ENCODE results near the gene IL4R.
"Not testable (repeated sequence)": the region's sequence is repeated elsewhere in the genome, so short reads cannot be mapped to it uniquely, and the experiment has no call there.

IL4R gene

DNA sequence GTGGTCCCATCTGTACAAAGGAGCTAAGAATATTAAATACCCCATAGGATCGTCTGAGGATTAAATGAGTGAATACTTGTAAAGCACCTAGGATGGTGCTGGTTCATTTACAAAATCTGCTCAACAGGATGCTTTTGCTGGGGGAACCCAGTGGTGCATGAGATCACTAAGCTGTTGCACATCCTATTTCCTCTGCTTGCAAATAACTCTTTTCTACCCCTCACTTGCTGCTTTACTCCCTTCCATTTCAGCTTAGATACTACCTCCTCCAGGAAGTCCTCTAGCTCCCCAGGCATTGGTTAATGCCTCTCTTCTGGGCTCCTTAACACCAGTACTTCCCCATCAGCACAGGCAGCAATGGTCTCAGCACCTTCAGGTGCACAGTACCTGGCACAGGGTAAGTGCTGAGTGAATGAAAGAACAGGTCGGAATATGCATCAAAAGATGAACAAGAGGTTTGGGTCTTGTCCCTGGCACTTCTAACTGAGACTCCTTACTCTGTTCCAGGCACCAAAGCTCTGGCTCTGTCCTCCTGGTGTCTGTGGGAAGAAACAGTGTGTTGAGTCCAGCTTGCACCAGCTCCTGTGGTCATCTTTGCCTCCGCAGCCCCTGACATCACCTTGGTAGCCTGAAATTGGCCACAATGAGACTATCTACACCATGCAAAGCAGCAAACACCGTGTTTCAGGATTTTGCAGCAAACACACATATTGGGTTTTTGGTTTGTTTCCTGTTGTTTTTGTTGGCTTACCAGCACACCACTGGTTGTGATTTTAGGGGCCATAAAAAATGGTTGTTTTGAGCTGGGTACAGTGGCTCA lies 64.1 kb downstream of the IL4R start:
- no peak for DNase-seq (ENCODE audit: low read depth in 4 of 4, low spot score in 1 of 4)

DNA sequence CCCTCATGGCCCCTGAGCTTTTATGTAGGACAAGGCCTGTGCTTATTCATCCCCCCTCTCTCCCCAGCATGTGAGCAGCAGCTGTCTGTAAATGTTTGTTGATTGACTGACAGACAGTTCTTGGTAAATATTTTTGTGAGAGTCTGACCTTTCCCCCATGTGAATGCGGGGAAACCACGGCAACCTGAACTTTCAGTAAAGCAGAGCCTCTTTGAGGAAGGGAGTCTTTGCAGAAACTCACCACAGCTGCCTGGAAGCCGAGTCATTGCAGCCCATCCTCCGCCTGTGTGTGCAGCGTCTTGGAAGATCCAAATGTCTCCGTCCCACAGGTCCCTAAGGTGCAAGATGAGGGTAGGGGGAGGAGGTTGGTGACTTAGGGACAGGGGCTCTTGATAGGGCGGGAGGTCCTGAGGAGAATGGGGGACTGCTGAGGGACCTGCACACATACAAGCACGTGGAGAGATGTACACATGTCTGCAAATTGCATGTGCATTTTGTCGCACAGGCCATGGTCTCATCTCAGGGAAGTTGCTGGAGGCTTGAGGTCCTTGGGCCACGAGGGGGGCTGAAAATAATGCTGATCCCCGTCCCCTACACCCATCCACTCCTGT lies 65.2 kb downstream of the IL4R start:
- no peak for DNase-seq (ENCODE audit: low read depth in 4 of 4, low spot score in 1 of 4)

DNA sequence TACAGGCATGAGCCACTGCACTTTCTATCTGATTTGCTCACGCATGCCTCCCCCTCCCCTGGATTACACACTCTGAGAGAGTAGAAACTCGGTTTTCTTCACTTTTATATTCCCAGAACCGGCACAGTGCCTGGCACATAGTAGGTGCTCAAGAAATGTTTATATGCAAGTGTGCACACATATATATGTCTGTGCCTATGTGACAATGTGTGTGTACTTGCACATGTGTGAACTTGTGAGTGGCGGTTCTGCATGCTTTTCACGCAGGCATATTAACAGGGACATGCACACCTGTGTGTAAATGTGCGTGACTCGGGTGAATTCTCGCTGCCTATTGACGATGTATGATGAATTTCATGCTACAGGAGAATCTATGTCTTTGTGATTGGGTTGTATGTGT lies 66.1 kb downstream of the IL4R start:
- no peak for DNase-seq (ENCODE audit: low read depth in 4 of 4, low spot score in 1 of 4)

DNA sequence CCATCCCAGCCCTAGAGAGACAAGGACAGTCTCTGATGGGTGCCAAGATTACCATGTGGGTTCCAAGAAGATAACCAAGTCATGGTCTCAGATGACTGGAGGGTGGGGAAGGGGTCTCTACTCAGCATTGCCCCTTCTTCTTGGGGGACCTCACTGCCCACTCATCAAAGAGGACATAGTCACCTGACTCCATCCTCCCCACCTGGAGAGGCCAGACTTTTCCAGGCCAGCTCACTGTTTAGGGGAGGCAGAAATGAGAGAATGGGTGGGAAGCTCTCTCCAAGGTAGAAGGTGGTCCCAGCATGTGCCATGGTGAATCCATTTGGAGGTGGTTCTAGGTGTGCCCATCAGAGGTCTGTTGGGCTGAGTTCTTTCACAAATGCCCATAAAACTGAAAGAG lies 67.5 kb downstream of the IL4R start:
- DNase-seq (ENCODE audit: low read depth in 4 of 4, low spot score in 1 of 4), result no peak

DNA sequence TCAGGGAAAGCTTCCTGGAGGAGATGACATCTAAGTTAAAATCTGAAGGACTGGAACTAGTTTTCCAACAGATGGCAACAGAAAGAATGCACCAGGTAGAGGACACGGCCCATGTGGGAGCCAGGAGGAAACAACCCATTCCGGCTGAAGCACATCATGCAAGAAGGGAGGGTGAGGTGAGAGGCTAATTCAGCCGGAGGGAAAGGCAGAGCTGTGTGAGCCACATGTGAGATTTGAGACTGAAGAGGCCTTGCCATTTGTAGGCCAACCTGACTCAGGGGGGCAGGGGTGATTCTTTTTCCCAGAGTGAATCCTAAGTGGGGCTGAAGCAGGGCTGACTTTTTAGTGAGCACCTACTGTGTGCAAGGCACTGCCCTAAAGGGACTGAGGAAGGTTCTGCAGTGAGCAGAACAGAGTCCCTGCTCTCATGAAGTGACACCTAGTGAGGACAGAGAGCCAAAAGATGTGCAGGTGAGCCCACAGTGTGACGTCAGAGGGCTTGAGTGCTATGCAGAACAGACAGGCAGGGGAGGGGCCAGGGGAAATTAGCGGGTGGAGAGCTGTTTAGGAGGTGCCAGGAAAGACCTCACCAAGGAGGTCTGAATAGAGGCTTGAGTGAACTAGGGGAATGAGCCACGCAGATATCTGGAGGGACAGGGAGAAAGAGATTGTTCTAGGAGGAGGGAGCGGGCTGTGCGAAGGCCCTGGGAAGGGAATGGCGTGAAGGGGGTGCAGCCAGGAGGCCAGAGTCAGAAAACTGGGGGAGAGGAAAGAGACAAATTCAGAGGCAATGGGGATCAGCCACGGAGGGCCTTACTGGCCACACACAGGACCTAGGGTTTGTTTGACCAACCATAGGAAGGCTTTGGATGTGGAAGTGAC lies 68.4 kb downstream of the IL4R start:
- no peak for DNase-seq (ENCODE audit: low read depth in 4 of 4, low spot score in 1 of 4)

DNA sequence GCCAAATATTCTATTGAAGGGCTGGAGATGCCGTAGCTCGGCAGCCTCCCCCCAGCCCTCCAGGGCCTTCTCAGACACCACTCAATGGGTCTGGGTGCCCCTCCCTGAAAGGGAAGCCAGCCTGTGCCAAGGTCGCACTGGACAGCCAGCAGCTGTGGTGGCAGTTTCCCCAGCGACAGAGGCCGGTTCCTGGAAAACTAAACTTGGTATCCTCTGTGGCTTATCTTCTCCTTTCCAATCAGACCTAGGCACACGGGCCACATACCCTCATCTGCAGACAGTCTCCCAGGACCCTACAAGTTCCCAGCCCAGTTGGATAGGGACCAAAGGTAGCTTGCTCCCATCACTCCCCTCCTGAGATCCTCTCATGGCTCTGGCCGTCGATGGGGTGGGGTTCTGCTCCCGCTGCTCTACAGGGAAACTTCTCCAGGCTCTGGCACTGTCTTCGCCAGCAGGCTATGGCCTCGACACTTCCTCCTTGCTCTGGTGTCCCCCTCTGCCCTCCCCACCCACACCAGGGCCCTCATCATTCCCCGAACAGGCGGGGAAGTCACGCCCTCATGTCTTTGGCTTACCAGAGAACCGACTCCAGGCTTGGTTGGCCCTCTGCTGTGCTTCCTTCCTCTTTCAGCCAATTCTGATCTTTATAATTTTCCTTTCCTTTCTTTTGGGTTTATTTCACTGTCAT lies 69.9 kb downstream of the IL4R start:
- no peak for DNase-seq (ENCODE audit: low read depth in 4 of 4, low spot score in 1 of 4)

DNA sequence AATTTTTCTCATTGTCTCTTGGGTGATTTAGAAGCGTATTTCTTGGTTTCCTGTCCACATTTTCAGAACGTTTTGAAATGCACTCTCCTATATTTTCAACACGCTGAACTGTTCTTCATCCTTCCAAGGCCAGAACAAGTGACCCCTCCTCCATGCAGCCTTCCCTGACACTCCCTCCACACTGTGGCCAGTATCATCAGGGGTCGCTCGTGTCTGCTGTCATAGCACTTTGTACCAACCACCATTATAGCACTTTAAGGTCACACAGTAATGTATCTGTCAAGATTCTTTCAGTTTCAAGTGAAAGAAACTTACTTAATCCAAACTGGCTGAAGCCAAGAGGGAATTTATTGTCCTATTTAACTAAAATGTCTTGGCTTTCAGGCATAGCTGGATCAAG lies 70.7 kb downstream of the IL4R start:
- DNase-seq (ENCODE audit: low read depth in 4 of 4, low spot score in 1 of 4), result no peak

DNA sequence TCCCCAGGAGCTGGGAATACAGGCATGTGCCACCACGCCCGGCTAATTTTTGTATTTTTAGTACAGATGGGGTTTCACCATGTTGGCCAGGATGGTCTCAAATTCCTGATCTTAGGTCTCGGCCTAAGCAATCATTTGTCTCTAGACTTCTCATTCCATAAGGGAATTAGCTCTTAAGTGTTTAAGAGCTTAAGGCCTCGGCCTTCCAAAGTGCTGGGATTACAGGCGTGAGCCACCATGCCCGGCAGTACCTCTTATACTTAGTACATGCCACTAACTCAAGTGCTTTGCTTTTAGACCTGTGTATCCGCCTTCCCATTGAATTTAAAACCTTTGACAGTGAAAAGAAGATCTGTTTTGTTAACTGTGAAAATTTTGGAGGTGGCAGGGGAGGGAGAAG lies 71.6 kb downstream of the IL4R start:
- DNase-seq (ENCODE audit: low read depth in 4 of 4, low spot score in 1 of 4), result no peak

DNA sequence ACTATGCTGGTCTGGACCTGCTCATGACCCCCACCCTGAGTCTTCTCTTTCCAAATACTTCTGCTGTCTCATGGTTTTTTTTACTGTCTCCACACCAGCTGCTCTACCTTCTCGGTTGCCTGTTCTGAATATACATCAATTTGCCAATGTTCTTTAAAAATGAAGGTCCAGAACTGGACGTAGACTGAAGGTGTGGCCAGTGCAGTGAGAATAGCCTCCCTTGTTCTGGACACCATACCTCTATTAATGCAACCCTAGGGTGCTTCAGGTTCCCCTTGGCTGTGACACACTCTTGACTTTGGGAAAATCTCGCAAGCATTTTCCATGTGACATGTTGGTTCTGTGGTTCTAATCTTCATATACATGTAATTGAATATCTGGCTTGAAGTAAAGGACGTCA lies 72.9 kb downstream of the IL4R start:
- DNase-seq (ENCODE audit: low read depth in 4 of 4, low spot score in 1 of 4), result no peak

DNA sequence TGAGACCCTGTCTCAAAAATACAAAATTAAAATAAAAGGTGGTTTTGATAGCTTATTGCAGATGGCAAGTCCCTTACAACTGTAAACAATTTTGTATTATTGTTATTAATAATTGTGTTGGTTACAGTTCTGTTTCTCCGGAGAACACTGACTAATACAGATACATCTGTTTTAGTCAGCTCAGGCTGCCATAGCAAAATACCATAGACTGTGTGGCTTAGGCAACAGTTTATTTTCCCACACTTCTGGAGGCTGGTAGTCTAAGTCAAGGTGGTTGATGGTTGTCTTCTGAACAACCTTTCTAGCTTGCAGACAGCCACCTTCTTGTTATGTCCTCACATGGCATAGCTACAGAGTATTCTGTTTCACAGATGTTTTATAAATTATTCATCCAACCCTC lies 74.0 kb downstream of the IL4R start:
- no peak for DNase-seq (ENCODE audit: low read depth in 4 of 4, low spot score in 1 of 4)

DNA sequence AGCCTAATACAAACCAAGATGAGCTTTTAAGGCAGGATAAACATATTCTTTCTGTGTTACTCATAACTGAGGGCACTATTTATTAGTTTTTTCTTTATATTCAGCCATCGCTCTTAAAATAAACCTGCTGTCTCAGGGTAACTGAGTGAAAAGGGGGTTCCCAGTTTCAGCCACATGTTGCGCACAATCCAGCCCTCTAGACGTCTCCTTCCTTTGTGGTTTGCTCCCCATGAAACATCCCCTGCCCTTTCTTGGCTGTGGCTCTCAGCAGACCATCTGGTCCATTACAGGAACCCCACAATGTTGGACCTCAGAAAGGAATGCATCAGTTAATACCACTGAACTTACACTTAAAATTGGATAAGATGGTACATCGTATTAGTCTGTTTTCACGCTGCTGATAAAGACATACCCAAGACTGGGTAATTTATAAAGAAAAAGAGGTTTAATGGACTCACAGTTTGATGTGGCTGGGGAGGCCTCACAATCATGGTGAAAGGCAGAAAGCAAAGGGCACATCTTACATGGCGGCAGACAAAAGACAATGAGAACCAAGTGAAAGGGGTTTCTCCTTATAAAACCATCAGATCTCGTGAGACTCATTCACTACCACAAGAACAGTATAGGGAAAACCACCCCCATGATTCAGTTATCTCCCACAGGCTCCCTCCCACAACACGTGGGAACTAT lies 75.6 kb downstream of the IL4R start:
- DNase-seq (ENCODE audit: low read depth in 4 of 4, low spot score in 1 of 4), result no peak

DNA sequence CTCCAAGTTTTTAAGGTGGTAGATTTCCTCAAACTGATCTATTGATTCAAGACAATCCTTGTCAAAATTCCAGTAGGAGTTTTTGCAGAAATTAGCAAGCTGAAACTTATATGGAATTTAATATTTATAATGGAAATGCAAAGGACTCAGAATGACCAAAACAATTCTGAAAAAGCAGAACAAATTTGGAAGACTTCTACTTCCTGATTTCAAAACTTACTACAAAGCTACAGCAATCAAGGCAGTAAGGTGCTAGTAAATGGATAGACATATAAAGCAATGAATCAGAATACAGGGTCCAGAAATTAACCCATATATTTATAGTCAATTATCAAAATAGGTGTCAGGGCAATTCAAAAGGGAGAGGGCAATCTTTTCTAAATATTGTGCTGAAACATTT lies 76.4 kb downstream of the IL4R start:
- DNase-seq (ENCODE audit: low read depth in 4 of 4, low spot score in 1 of 4), result no peak

DNA sequence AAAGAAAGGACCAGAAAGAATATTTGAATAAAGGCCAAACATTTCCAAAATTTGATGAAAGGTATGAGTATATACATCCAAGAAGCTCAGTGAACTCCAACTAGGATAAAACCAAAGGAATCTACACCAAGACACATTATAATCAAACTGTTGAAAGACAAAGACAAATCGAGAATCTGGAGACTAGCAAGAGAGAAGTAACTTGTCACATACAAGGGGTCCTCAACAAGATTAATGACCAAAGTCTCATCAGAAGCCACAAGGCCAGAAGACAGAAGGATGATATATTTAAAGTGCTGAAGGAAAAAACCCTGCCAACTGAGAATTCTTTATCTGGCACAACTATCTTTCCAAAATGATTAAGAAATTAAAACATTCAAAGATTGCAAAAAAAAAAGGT lies 78.9 kb downstream of the IL4R start:
- DNase-seq (ENCODE audit: low read depth in 4 of 4, low spot score in 1 of 4), result no peak

DNA sequence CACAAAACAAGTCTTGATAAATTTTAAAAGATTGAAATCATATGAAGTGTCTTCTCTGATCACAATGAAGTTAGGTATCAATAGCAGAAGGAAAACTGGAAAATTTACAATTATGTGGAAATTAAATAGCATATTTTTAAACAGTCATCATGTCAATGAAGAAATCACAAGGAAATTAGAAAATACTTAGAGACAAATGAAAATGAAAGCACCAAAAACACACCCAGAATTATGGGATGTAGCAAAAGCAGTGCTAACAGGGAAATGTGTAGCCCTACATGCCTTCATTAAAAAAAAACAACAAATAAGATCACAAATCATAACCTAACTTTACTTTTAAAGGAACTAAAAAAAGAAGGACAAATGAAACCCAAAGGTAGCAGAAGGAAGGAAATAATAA lies 80.7 kb downstream of the IL4R start:
- no peak for DNase-seq (ENCODE audit: low read depth in 4 of 4, low spot score in 1 of 4)

DNA sequence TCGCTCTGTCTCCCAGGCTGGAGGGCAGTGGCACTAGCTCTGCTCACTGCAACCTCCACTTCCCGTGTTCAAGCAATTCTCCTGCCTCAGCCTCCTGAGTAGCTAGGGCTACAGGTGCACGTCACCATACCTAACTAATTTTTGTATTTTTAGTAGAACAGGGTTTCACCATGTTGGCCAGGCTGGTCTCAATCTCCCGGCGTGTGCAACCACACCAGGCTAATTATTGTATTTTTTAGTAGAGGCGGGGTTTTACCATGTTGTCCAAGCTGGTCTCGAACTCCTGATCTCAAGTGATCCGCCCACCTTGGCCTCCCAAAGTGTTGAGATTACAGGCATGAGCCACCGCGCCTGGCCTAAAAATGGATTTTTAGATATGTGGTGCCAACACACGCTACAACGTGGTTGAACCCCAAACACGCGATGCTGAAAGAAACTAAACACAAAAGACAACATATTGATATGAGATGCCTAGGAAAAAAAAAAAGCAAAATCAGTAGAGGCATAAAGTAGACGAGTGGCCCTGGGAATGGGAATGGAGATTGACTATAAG lies 84.6 kb downstream of the IL4R start:
- DNase-seq (ENCODE audit: low read depth in 4 of 4, low spot score in 1 of 4), result not testable (repeated sequence)

DNA sequence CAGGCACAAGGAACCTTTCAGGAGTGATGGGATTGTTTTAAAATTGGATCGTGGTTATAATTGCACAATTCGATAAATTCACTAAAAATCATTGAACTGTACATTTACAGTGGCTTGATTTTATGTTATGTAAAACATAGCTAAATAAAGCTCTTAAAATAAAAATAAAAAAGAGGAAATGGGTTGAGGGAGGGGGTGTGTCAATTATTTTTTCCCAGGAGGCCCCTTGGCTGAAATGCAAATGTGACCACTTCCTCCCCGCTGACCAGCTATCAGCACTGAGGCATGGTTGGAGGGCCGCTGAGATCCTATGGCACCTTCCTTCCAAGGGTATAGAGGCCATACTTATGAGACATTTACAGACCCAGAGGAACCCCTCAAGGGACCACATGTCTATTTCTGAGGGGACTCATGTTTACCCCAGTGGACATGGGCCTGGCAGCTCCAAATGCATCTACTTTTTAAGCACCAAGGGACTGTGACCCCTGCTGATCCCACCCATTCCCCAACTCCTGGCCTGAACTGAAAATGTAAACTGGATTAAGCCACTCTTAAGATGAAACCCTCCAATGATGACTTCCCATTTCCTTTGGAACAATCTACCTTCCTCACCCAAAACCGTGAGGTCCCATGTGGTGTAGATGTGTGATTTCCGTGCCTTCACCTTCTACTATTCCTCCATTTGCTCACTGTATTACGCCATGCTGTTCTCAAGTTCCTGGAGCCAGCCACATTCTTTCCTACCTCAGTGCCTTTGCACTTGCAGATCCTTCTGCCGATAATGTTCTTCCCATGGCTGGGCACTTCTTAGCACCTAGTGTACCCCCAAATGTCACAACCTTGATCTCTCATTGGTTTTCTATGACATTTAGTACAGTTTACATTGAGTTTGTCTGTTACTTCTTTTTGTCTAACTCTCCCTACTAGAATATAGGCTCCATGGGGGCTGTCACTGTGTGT lies 85.4 kb downstream of the IL4R start:
- no peak for DNase-seq (ENCODE audit: low read depth in 4 of 4, low spot score in 1 of 4)

DNA sequence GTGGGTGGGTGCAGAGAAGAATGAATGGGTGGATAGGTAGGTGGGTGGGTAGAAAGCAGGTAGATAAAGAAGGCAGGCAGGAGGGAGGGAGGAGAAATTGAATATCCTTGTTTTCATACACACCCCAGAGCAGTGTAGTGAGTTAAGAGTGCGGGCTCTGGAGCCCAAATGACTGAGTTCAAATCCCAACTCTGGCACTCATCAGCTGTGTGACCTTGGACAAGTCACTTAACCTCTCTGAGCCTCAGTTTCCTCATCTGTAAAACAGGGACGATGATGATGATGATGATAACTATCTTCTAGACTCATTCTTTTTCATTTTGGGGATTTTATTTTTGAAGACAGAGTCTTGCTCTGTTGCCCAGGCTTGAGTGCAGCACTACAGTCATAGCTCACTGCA lies 86.2 kb downstream of the IL4R start:
- DNase-seq (ENCODE audit: low read depth in 4 of 4, low spot score in 1 of 4), result no peak

DNA sequence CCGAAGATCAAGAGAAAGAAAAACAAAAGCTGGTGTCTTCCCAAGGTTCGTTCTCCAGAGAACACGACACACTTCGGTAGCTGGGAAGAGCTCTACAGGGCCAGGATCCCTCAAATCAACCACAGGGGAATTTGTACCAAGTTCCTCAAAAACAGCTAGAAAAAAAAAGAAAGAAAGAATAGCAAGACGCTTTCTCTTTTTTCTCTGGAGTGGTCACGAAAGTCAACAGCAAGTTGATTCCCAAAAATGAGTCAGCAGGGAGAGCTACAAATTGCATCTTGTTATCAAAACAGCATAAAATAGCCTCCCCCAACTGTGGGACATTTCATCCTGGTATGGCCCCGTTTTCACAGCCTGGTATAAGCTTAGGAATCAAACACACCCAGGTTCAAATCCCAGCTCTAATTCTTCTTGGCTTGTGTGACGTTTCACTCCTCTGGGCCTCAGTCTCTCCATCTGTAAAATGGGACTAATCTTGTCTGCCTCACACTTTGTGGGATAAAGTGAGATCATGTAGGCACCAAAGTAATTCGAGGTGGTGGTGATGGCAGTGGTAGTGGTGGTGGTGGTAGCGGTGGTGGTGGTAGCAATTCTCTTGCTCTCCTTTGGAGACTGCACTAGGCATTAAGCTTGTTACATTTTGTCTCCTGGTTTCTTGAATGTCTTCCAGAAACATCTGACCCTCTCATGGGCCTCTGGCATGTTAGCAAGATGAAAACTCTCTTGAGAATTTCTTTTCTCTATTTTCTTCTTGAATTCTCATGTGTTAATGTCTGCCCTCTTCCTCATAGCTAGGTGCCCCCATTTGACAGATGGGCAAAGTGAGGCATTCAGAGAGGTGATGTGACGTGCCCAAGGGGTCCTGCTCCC lies 87.2 kb downstream of the IL4R start:
- no peak for DNase-seq (ENCODE audit: low read depth in 4 of 4, low spot score in 1 of 4)

Data from stimulated activated CD4-positive, alpha-beta T cell treated with anti-CD3 and anti-CD28 coated beads, Interleukin-1b, Interleukin-23, amount 100 ng/mL, for 24 hours (primary cell).